ENCODE data around the gene HTR3C.
A peak's percentile ranks its signal among the peaks of the same experiment; 100 is the strongest.
"Not testable (repeated sequence)": the region's sequence is repeated elsewhere in the genome, so short reads cannot be mapped to it uniquely, and the experiment has no call there.

The HTR3C gene

GRCh38 chr3:184017672-184018423 is 35.0 kb upstream of the HTR3C start, which contains the start of gene ABCC5:
Gene ABCC5 (minus strand): TSS chr3:184017884. CDS start chr3:184014392, 3,492 bp downstream.
- in situ Hi-C loops (cut with MboI; ENCODE audit: low sequenced_read_pairs) = no loop called here
- Histone ChIP-seq H3K27me3 (ENCODE audit: low read depth) (no peaks in the 10 kb centered on the region), H3K4me1 (peaks cover 22% of the 10 kb centered on the region), H3K4me3 (peak within 1 kb of the TSS; percentile 97), H3K9me3 (no peaks in the 10 kb centered on the region), H3K36me3 (replicated peaks) (peaks cover 7% of the 10 kb centered on the region)
- peak; percentile 91 to 95 for DNase-seq (ENCODE audit: low spot score in 2 of 2)

- Histone ChIP-seq H3K4me1 (peaks cover 22% of the 10 kb centered on the region), H3K36me3 (replicated peaks) (peaks cover 4% of the 10 kb centered on the region), H3K27me3 (ENCODE audit: low read depth) (no peaks in the 10 kb centered on the region), H3K4me3 (peak overlapping the region; percentile 97), H3K9me3 (no peaks in the 10 kb centered on the region)
- DNase-seq (ENCODE audit: low spot score in 2 of 2) = no peak
- in situ Hi-C loops (cut with MboI; ENCODE audit: low sequenced_read_pairs) = no loop called here
Observed at GRCh38 chr3:184018424-184018973, 34.3 kb upstream of the HTR3C start.

GRCh38 chr3:184022323-184022722 is 30.5 kb upstream of the HTR3C start:
- Histone ChIP-seq H3K27me3 (ENCODE audit: low read depth) (no peaks in the 10 kb centered on the region), H3K4me1 (no peaks in the 10 kb centered on the region), H3K9me3 (no peaks in the 10 kb centered on the region), H3K4me3 (no peak overlapping the region), H3K36me3 (replicated peaks) (no peaks in the 10 kb centered on the region)
- in situ Hi-C loops (cut with MboI; ENCODE audit: low sequenced_read_pairs) = no loop called here
- DNase-seq (ENCODE audit: low spot score in 2 of 2) = no peak

GRCh38 chr3:184025256-184025655 is 27.6 kb upstream of the HTR3C start:
- in situ Hi-C loops (cut with MboI; ENCODE audit: low sequenced_read_pairs); H3K36me3 ChIP-seq (replicated peaks): not testable (repeated sequence)

GRCh38 chr3:184028275-184028890 is 24.5 kb upstream of the HTR3C start:
- H3K4me3 ChIP-seq; H3K36me3 ChIP-seq (replicated peaks); in situ Hi-C loops (cut with MboI; ENCODE audit: low sequenced_read_pairs); H3K4me1 ChIP-seq; DNase-seq (ENCODE audit: low spot score in 2 of 2); H3K27me3 ChIP-seq (ENCODE audit: low read depth); H3K9me3 ChIP-seq: not testable (repeated sequence)

More at GRCh38 chr3:184025256-184025655, 27.6 kb upstream of the HTR3C start:
- not testable (repeated sequence) for H3K4me1 ChIP-seq; DNase-seq (ENCODE audit: low spot score in 2 of 2); H3K9me3 ChIP-seq; H3K27me3 ChIP-seq (ENCODE audit: low read depth); H3K4me3 ChIP-seq

- DNase-seq (ENCODE audit: low spot score in 2 of 2) = no peak
- no peaks in the 10 kb centered on the region for H3K36me3 ChIP-seq (replicated peaks)
- in situ Hi-C loops (cut with MboI; ENCODE audit: low sequenced_read_pairs) = no loop called here
- H3K27me3 ChIP-seq (ENCODE audit: low read depth) = no peaks in the 10 kb centered on the region
- no peaks in the 10 kb centered on the region; the same call in 1 of the 2 replicates for H3K9me3 ChIP-seq
- no peak overlapping the region for H3K4me3 ChIP-seq
- no peaks in the 10 kb centered on the region for H3K4me1 ChIP-seq
Observed at GRCh38 chr3:184029443-184029842, 23.4 kb upstream of the HTR3C start.

- H3K36me3 ChIP-seq (replicated peaks) = no peaks in the 10 kb centered on the region
- H3K9me3 ChIP-seq = no peaks in the 10 kb centered on the region; the same call in 1 of the 2 replicates
- in situ Hi-C loops (cut with MboI; ENCODE audit: low sequenced_read_pairs) = no loop called here
- DNase-seq (ENCODE audit: low spot score in 2 of 2) = no peak
- no peak overlapping the region for H3K4me3 ChIP-seq
- no peaks in the 10 kb centered on the region for H3K4me1 ChIP-seq
- no peaks in the 10 kb centered on the region for H3K27me3 ChIP-seq (ENCODE audit: low read depth)
Observed at GRCh38 chr3:184030536-184030935, 22.3 kb upstream of the HTR3C start.

- Histone ChIP-seq H3K4me1 (no peaks in the 10 kb centered on the region), H3K4me3 (no peak within 1 kb of the TSS), H3K27me3 (ENCODE audit: low read depth) (no peaks in the 10 kb centered on the region), H3K36me3 (replicated peaks) (no peaks in the 10 kb centered on the region), H3K9me3 (no peaks in the 10 kb centered on the region; the same call in 1 of the 2 replicates)
- DNase-seq (ENCODE audit: low spot score in 2 of 2) = no peak
- in situ Hi-C loops (cut with MboI; ENCODE audit: low sequenced_read_pairs) = no loop called here
Observed at GRCh38 chr3:184031187-184031792, 21.6 kb upstream of the HTR3C start, which contains the start of gene HTR3D. Gene HTR3D (plus strand): TSS chr3:184031742. CDS start chr3:184031742, 0 bp downstream.

GRCh38 chr3:184037816-184038215 is 15.0 kb upstream of the HTR3C start:
- Histone ChIP-seq H3K4me1 (peaks cover 16% of the 10 kb centered on the region), H3K36me3 (replicated peaks) (no peaks in the 10 kb centered on the region), H3K4me3 (no peak overlapping the region), H3K27me3 (ENCODE audit: low read depth) (no peaks in the 10 kb centered on the region), H3K9me3 (no peaks in the 10 kb centered on the region; the same call in 1 of the 2 replicates)
- in situ Hi-C loops (cut with MboI; ENCODE audit: low sequenced_read_pairs) = no loop called here
- no peak for DNase-seq (ENCODE audit: low spot score in 2 of 2)

GRCh38 chr3:184038307-184038706 is 14.5 kb upstream of the HTR3C start:
- H3K9me3 ChIP-seq; H3K36me3 ChIP-seq (replicated peaks); in situ Hi-C loops (cut with MboI; ENCODE audit: low sequenced_read_pairs); H3K4me3 ChIP-seq; DNase-seq (ENCODE audit: low spot score in 2 of 2); H3K27me3 ChIP-seq (ENCODE audit: low read depth): not testable (repeated sequence)
- H3K4me1 ChIP-seq = peaks cover 16% of the 10 kb centered on the region

- DNase-seq (ENCODE audit: low spot score in 2 of 2) = peak; percentile 62 to 98
- in situ Hi-C loops (cut with MboI; ENCODE audit: low sequenced_read_pairs) = no loop called here
- Histone ChIP-seq H3K27me3 (ENCODE audit: low read depth) (no peaks in the 10 kb centered on the region), H3K9me3 (no peaks in the 10 kb centered on the region), H3K4me1 (peaks cover 16% of the 10 kb centered on the region), H3K4me3 (no peak overlapping the region), H3K36me3 (replicated peaks) (no peaks in the 10 kb centered on the region)
Observed at GRCh38 chr3:184039414-184039813, 13.4 kb upstream of the HTR3C start.

GRCh38 chr3:184040010-184040409 is 12.8 kb upstream of the HTR3C start:
- Histone ChIP-seq H3K4me3 (no peak overlapping the region), H3K27me3 (ENCODE audit: low read depth) (no peaks in the 10 kb centered on the region), H3K9me3 (no peaks in the 10 kb centered on the region), H3K36me3 (replicated peaks) (no peaks in the 10 kb centered on the region), H3K4me1 (peaks cover 16% of the 10 kb centered on the region)
- in situ Hi-C loops (cut with MboI; ENCODE audit: low sequenced_read_pairs) = no loop called here
- DNase-seq (ENCODE audit: low spot score in 2 of 2) = peak; percentile 10 to 32

- Histone ChIP-seq H3K9me3 (no peaks in the 10 kb centered on the region), H3K4me3 (no peak overlapping the region), H3K36me3 (replicated peaks) (no peaks in the 10 kb centered on the region), H3K27me3 (ENCODE audit: low read depth) (no peaks in the 10 kb centered on the region), H3K4me1 (peaks cover 16% of the 10 kb centered on the region)
- in situ Hi-C loops (cut with MboI; ENCODE audit: low sequenced_read_pairs) = no loop called here
- DNase-seq (ENCODE audit: low spot score in 2 of 2) = no peak
Observed at GRCh38 chr3:184042617-184043016, 10.2 kb upstream of the HTR3C start.

- H3K36me3 ChIP-seq (replicated peaks) = no peaks in the 10 kb centered on the region
- no peak for DNase-seq (ENCODE audit: low spot score in 2 of 2)
- in situ Hi-C loops (cut with MboI; ENCODE audit: low sequenced_read_pairs) = no loop called here
- H3K4me3 ChIP-seq = no peak overlapping the region
- no peaks in the 10 kb centered on the region for H3K4me1 ChIP-seq
- H3K27me3 ChIP-seq (ENCODE audit: low read depth) = peaks cover 3% of the 10 kb centered on the region; the same call in 1 of the 2 replicates
- no peaks in the 10 kb centered on the region for H3K9me3 ChIP-seq
Observed at GRCh38 chr3:184045995-184046394, 6.9 kb upstream of the HTR3C start.

All from HAP-1 (cell line).